Tibial nerve (tissue), 4 donors: ENCODE data around the gene NUDT16. TPM values are rescaled to one million over a fixed set of nuclear protein-coding genes. Genes with fewer than 3 reads are reported as not detected.
A peak's percentile ranks its signal among the peaks of the same experiment; 100 is the strongest.

Source experiments
- DNase-seq, 2 donors: peaks; one replicate each; pipeline ENCODE4 v3.0.0-alpha.2; 2019; ENCODE audit warnings: low spot score in 2 of 2
- H3K27ac ChIP-seq, 4 donors: fragments of 200-600 bp; sonication (generic) in 3 of 4; one replicate each; pipeline ENCODE4 v1.5.1; 2017 to 2019; ENCODE audit warnings: mild to moderate bottlenecking in 1 of 4
- H3K27me3 ChIP-seq, 2 donors: fragments of 200-600 bp; sonication (generic) in 1 of 2; one replicate each; pipeline versions ENCODE4 v1.5.1 to v1.6.0; 2017 to 2019
- H3K36me3 ChIP-seq, 3 donors: fragments of 200-600 bp; sonication (generic); one replicate each; pipeline ENCODE4 v1.5.1; 2018 to 2019
- H3K4me1 ChIP-seq, 4 donors: fragments of 200-600 bp; sonication (generic) in 3 of 4; one replicate each; pipeline ENCODE4 v1.5.1; 2017 to 2019
- H3K4me3 ChIP-seq, 4 donors: fragments of 200-600 bp; sonication (generic) in 3 of 4; one replicate each; pipeline ENCODE4 v1.5.1; 2017 to 2019; ENCODE audit warnings: mild to moderate bottlenecking in 1 of 4, moderate library complexity in 1 of 4
- H3K9me3 ChIP-seq, 4 donors: fragments of 200-600 bp; sonication (generic) in 3 of 4; one replicate each; pipeline ENCODE4 v1.5.1; 2017 to 2019
- EP300 ChIP-seq, 2 donors: sonication (generic); formaldehyde crosslinking; IDR thresholded peaks; one replicate each; pipeline ENCODE4 v1.6.1; 2017; ENCODE audit warnings: antibody characterized with exemption in 2 of 2, mild to moderate bottlenecking in 1 of 2
- POLR2A ChIP-seq, 2 donors: fragments of 450-650 bp; IDR thresholded peaks; one replicate each; pipeline ENCODE4 v1.6.1; 2017; ENCODE audit warnings: antibody characterized with exemption in 2 of 2, mild to moderate bottlenecking in 2 of 2, moderate library complexity in 2 of 2
- WGBS, 2 donors: methylation state at CpG; one replicate each; pipeline ENCODE4 v1.1.5; 2018; 5-methylcytosine and 5-hydroxymethylcytosine counted together
- total RNA-seq, 4 donors: library from RNA; depleted of rRNA; stranded (reverse); fragments of >200 nt; gene quantifications; one replicate each; pipeline ENCODE4 v1.1.0, GENCODE V29; 2016
- TF ChIP-seq, protein P1 (sequence below), 5 experiments: fragments of 200-600 bp in 3 of 5; fragments of 450-650 bp in 2 of 5; sonication (generic) in 3 of 5; IDR thresholded peaks; one replicate each; pipeline ENCODE4 v1.5.1; 2016 to 2019; ENCODE audit warnings: antibody characterized with exemption in 5 of 5, mild to moderate bottlenecking in 3 of 5, moderate library complexity in 2 of 5

Gene NUDT16
- total RNA-seq, 4 donors from 2014 or later: 70.8 to 102 (median 87.8) TPM

DNA sequence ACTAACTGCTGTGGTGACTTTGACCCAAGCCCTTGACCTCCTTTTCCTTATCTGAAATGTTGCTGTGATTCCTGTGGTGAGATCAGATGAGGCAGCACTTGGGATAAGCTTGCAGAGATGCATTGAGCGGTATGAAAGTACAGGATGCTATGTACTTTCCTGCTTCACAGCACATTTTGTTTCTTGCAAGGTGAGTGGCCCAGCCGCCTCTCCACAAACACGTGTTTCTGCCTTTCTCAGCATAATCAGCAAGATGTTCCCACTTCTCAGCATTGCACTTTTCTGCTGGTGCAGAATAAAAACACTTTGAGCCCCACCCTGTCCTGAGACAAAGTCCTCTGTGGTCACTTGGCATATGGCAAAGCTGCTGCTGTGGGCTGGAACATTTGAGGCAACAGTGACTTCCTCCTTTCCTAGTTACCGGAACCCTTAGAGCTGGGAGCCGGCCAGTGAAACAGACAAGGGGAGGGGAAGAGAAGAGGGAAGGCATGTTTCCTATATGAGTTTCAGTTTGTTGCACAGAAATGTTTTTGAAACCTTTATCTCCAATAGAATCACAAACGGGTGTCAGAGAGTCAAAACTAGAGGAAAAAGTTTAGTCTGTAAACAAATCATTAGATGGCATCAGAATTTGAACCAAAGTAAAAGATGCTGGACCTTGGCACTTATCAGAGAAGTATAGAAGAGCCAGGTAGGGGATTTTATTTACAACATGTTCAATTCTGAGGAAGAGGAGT lies 5.0 kb downstream of the NUDT16 start:
- 32 to 59% methylated on average over 6 of the region's 6 CpGs for WGBS, 2 donors
- TF ChIP-seq POLR2A (IDR thresholded peaks at IDR 0.05): peak in 1 of 2 donors; percentile 29
- TF ChIP-seq, protein P1, sequence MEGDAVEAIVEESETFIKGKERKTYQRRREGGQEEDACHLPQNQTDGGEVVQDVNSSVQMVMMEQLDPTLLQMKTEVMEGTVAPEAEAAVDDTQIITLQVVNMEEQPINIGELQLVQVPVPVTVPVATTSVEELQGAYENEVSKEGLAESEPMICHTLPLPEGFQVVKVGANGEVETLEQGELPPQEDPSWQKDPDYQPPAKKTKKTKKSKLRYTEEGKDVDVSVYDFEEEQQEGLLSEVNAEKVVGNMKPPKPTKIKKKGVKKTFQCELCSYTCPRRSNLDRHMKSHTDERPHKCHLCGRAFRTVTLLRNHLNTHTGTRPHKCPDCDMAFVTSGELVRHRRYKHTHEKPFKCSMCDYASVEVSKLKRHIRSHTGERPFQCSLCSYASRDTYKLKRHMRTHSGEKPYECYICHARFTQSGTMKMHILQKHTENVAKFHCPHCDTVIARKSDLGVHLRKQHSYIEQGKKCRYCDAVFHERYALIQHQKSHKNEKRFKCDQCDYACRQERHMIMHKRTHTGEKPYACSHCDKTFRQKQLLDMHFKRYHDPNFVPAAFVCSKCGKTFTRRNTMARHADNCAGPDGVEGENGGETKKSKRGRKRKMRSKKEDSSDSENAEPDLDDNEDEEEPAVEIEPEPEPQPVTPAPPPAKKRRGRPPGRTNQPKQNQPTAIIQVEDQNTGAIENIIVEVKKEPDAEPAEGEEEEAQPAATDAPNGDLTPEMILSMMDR (IDR thresholded peaks at IDR 0.05): no peak
- peak; percentile 74 to 92 for TF ChIP-seq EP300 (IDR thresholded peaks at IDR 0.05)
- peaks cover 0 to 61% (median 27%) of the 10 kb centered on the region in 4 donors for H3K4me1 ChIP-seq
- no peaks in the 10 kb centered on the region for H3K27me3 ChIP-seq
- peak; percentile 53 to 74 for DNase-seq
- no peak overlapping the region for H3K4me3 ChIP-seq
- H3K9me3 ChIP-seq: no peaks in the 10 kb centered on the region
- peaks cover 0 to 40% (median 0%) of the 10 kb centered on the region in 3 donors for H3K36me3 ChIP-seq
- peak overlapping the region; percentile 59 to 97 (median 72) for H3K27ac ChIP-seq

DNA sequence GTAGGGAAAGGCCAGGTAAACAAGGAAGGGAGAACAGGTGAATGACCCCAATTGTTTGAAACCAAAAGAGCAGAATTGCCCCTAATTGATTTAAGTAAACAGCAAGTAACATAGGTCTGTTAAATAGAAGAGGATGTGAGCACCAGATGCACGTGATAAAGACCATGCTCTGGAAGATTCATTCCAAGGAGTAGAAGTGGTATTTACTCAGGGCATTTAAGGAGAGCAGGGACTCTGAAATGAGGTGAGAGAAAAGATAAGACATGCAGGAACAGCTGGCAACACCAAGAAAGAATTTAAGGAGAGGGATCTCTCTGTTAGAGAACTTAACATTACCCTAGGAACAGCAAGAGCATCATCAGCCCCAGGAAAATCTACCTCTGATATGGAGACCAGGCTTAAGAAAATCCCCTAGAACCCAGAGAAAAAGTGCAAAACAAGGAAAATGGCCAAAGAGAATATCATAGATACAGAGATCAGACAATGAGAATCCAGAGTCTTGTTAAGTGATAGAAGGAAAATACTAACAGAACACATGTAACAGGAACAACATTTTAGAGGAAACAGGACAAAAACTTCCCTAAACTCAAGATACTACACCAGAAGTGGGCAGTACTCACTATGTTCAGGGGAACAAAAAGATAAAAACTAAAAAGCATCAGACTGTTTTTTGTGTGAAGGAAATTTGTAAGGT lies 6.4 kb downstream of the NUDT16 start:
- no peak for TF ChIP-seq POLR2A (IDR thresholded peaks at IDR 0.05)
- TF ChIP-seq, protein P1 (IDR thresholded peaks at IDR 0.05): no peak
- TF ChIP-seq EP300 (IDR thresholded peaks at IDR 0.05): no peak
- H3K4me1 ChIP-seq: peaks cover 0 to 53% (median 20%) of the 10 kb centered on the region in 4 donors
- H3K27ac ChIP-seq: peak overlapping the region in 3 of 4 donors; percentile 59 to 97 (median 83)

DNA sequence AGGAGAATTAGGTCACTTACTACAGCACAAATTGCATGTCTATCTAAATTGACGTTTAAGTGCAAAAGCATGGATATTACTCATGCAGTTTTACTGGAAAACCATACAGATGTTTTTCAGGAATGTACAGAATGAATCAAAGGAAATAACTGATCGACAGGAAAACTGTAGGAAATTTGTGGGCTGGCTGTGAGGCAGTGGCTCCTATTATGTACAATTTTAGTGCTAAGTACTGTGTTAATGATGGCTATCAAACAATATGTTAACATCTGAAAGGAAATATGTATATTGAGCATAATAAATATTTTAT lies 6.9 kb downstream of the NUDT16 start:
- WGBS, 2 donors: 50 to 60% methylated on average over 2 of the region's 2 CpGs

More for the DNA sequence above, 6.4 kb downstream of the NUDT16 start:
- WGBS, 2 donors: 40 to 46% methylated on average over 1 of the region's 1 CpG
- no peaks in the 10 kb centered on the region for H3K9me3 ChIP-seq
- DNase-seq: no peak
- no peak overlapping the region for H3K4me3 ChIP-seq
- H3K36me3 ChIP-seq: peaks cover 0 to 39% (median 0%) of the 10 kb centered on the region in 3 donors
- no peaks in the 10 kb centered on the region for H3K27me3 ChIP-seq

DNA sequence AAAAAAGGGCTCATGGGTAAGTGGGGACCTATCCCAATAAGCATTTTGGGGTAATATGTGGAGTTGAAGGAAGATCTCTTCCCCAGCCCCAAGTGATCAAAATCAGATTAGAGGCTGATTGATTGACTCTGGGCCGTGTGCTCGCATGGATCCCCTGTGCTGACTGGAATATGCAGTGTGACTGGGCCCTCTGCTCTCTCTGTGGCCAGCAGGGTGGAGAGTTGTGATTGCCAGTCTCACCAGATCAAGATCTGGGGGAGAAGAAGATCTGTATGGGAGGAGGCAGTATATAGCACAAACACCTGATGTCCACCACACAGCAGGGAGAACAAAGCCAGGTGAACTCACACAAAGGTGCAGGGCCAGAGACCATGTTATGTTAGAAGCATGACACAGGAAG lies 8.8 kb downstream of the NUDT16 start:
- no peak overlapping the region for H3K4me3 ChIP-seq
- no peak overlapping the region for H3K27ac ChIP-seq
- no peak for TF ChIP-seq POLR2A (IDR thresholded peaks at IDR 0.05)
- TF ChIP-seq, protein P1 (IDR thresholded peaks at IDR 0.05): no peak
- TF ChIP-seq EP300 (IDR thresholded peaks at IDR 0.05): no peak
- WGBS, 2 donors: 83 to 85% methylated on average over 2 of the region's 2 CpGs
- DNase-seq: no peak
- H3K36me3 ChIP-seq: peaks cover 0 to 17% (median 0%) of the 10 kb centered on the region in 3 donors
- no peaks in the 10 kb centered on the region for H3K27me3 ChIP-seq
- H3K9me3 ChIP-seq: no peaks in the 10 kb centered on the region
- peaks cover 0 to 31% (median 14%) of the 10 kb centered on the region in 4 donors for H3K4me1 ChIP-seq

More for the DNA sequence above, 6.9 kb downstream of the NUDT16 start:
- Histone ChIP-seq H3K9me3 (no peaks in the 10 kb centered on the region), H3K27ac (peak overlapping the region in 1 of 4 donors; percentile 97), H3K36me3 (peaks cover 0 to 34% (median 0%) of the 10 kb centered on the region in 3 donors), H3K4me3 (no peak overlapping the region), H3K27me3 (no peaks in the 10 kb centered on the region), H3K4me1 (peaks cover 0 to 48% (median 18%) of the 10 kb centered on the region in 4 donors)
- TF ChIP-seq, protein P1 (IDR thresholded peaks at IDR 0.05): no peak
- no peak for TF ChIP-seq EP300 (IDR thresholded peaks at IDR 0.05)
- DNase-seq: no peak

DNA sequence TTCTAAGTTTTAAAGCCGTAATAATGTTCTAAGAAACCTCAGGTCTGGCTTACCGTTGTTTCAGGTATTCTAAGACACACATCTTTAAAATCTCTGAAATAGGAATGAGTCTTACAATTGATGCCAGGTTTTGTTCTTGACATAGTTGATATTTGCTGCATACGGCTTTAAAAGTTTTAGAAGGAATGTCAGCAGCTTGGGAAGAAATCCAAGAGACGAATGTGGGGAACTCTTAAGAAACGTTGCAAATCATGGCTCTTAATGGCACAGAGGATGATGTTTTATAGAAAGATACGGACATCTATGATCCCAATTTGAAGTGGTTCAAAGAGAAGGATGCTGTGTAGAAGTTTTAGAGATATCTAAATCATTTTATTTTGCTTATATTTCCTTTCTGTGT lies 11.5 kb downstream of the NUDT16 start:
- H3K4me1 ChIP-seq: peaks cover 0 to 9% (median 0%) of the 10 kb centered on the region in 4 donors
- no peak for DNase-seq
- no peaks in the 10 kb centered on the region for H3K27me3 ChIP-seq
- 50 to 56% methylated on average over 6 of the region's 6 CpGs for WGBS, 2 donors
- TF ChIP-seq EP300 (IDR thresholded peaks at IDR 0.05) (no peak), POLR2A (IDR thresholded peaks at IDR 0.05) (no peak)
- TF ChIP-seq, protein P1 (IDR thresholded peaks at IDR 0.05): no peak
- H3K9me3 ChIP-seq: no peaks in the 10 kb centered on the region
- H3K36me3 ChIP-seq: no peaks in the 10 kb centered on the region
- H3K27ac ChIP-seq: no peak overlapping the region
- no peak overlapping the region for H3K4me3 ChIP-seq
